Neural crest cell (in vitro differentiated cells): ENCODE data around the gene HOXA10. TPM values are rescaled to one million over a fixed set of nuclear protein-coding genes. Genes with fewer than 3 reads are reported as not detected.

ENCODE experiments used
- DNase-seq: peaks from one replicate; pipeline ENCODE4 v3.0.0; 2021; ENCODE audit warnings: low read depth, mixed read lengths, low spot score
- H3K27ac Mint-ChIP-seq: one replicate; pipeline ENCODE4 v1.8.0; 2021; ENCODE audit warnings: mild to moderate bottlenecking, mixed read lengths; ENCODE audit not compliant: unreplicated experiment
- H3K27me3 Mint-ChIP-seq: 2 replicates; pipeline ENCODE4 v1.8.0; 2021; ENCODE audit warnings: low read depth, mild to moderate bottlenecking, mixed read lengths
- H3K36me3 Mint-ChIP-seq: 2 replicates; pipeline ENCODE4 v1.8.0; 2021; ENCODE audit warnings: low read depth, mild to moderate bottlenecking, mixed read lengths
- H3K4me1 Mint-ChIP-seq: 2 replicates; pipeline ENCODE4 v1.8.0; 2021; ENCODE audit warnings: mixed read lengths
- H3K4me3 Mint-ChIP-seq: one replicate; pipeline ENCODE4 v1.8.0; 2021; ENCODE audit warnings: mild to moderate bottlenecking, mixed read lengths
- H3K9me3 Mint-ChIP-seq: 2 replicates; pipeline ENCODE4 v1.8.0; 2021; ENCODE audit warnings: mixed read lengths
- total RNA-seq: library from RNA; stranded (reverse); gene quantifications from 2 replicates; pipeline ENCODE4 v1.2.1, GENCODE V29; 2021
- TF ChIP-seq, protein P1 (sequence below): fragments of 200-600 bp; sonication (generic); conservative IDR thresholded peaks from 2 replicates; pipeline ENCODE4 v1.5.0; 2021; ENCODE audit warnings: antibody characterized with exemption, mild to moderate bottlenecking

Gene HOXA10
- total RNA-seq, 1 donor from 2014 or later = 0.35 TPM

- peak overlapping the region; percentile 25 for H3K4me3 Mint-ChIP-seq
- H3K36me3 Mint-ChIP-seq = peaks cover 4% of the 10 kb centered on the region
- H3K27me3 Mint-ChIP-seq = peaks cover 100% of the 10 kb centered on the region
- H3K27ac Mint-ChIP-seq = no peak overlapping the region
- TF ChIP-seq, protein P1, sequence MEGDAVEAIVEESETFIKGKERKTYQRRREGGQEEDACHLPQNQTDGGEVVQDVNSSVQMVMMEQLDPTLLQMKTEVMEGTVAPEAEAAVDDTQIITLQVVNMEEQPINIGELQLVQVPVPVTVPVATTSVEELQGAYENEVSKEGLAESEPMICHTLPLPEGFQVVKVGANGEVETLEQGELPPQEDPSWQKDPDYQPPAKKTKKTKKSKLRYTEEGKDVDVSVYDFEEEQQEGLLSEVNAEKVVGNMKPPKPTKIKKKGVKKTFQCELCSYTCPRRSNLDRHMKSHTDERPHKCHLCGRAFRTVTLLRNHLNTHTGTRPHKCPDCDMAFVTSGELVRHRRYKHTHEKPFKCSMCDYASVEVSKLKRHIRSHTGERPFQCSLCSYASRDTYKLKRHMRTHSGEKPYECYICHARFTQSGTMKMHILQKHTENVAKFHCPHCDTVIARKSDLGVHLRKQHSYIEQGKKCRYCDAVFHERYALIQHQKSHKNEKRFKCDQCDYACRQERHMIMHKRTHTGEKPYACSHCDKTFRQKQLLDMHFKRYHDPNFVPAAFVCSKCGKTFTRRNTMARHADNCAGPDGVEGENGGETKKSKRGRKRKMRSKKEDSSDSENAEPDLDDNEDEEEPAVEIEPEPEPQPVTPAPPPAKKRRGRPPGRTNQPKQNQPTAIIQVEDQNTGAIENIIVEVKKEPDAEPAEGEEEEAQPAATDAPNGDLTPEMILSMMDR = no peak
- peaks cover 4% of the 10 kb centered on the region for H3K4me1 Mint-ChIP-seq
- H3K9me3 Mint-ChIP-seq = no peaks in the 10 kb centered on the region
- DNase-seq = no peak
Measured at GRCh38 chr7:27205325-27206280, 31.5 kb upstream of the HOXA10 start.

DNA sequence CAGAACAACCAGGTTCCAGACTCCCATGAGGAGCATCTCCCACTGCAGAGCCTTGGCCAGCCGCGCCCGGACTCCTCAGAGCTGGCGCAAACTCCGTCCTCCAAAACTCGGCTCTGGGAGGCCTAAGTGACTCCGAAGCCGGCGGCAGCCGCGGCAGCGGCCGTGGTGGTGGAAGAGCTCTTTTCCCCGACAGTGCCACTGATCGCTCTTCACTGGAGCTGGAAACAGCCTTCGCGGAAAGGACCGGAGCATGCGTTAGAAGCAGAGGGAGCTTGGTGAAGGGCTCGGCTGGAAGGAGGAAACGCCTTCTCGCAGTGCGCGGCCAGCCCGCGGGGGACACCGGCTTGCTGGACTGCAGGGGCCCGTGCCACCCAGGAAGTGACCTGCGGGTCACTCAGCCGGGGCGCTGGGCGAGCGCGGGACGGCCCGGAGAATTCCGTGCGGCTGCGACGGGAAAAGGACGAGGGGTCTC, 30.8 kb upstream of the HOXA10 start:
- Mint-ChIP-seq H3K27ac (no peak overlapping the region), H3K9me3 (no peaks in the 10 kb centered on the region), H3K36me3 (peaks cover 4% of the 10 kb centered on the region), H3K4me1 (peaks cover 7% of the 10 kb centered on the region), H3K27me3 (peaks cover 99% of the 10 kb centered on the region), H3K4me3 (no peak overlapping the region)
- no peak for DNase-seq
- TF ChIP-seq, protein P1 = no peak

GRCh38 chr7:27203964-27204594, 30.0 kb upstream of the HOXA10 start:
- peaks cover 95% of the 10 kb centered on the region for H3K27me3 Mint-ChIP-seq
- peak overlapping the region; percentile 8 for H3K4me3 Mint-ChIP-seq
- DNase-seq = no peak
- H3K36me3 Mint-ChIP-seq = peaks cover 4% of the 10 kb centered on the region
- TF ChIP-seq, protein P1 = no peak
- H3K4me1 Mint-ChIP-seq = peaks cover 7% of the 10 kb centered on the region
- H3K27ac Mint-ChIP-seq = no peak overlapping the region
- H3K9me3 Mint-ChIP-seq = no peaks in the 10 kb centered on the region

DNA sequence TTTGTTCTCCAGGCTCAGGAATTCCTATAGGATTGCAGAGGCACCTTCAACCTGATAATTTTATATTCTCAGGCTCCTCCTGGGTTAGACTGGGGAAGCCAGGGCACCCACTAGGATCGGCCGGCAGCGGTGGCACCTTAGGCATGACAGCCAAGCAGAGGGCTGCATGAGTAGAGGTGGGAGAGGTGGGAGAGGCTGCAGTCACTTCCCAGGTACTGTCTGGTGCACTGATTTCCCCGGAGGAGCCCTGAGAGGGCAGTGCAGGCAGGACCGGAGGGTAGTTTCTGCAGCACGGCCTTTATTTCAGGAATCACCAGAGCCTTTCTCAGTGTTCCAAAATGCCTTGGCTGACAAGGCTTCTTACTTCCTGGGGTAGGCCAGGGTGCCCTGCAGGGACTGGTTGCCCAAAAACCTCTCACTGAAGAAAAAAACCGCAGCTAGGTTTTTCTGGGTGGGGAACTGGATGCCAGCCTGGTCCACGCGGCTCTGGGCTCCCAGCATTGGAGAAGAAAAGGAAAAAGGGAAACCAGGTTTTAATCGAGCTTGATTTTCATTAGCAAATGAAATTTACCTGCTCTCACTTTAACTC, 29.3 kb upstream of the HOXA10 start:
- Mint-ChIP-seq H3K27me3 (peaks cover 95% of the 10 kb centered on the region), H3K36me3 (peaks cover 4% of the 10 kb centered on the region), H3K4me3 (peak overlapping the region; percentile 12), H3K27ac (no peak overlapping the region), H3K9me3 (no peaks in the 10 kb centered on the region), H3K4me1 (peaks cover 7% of the 10 kb centered on the region)
- TF ChIP-seq, protein P1 = no peak
- no peak for DNase-seq

GRCh38 chr7:27202862-27203134, 28.7 kb upstream of the HOXA10 start:
- Mint-ChIP-seq H3K27me3 (peaks cover 95% of the 10 kb centered on the region), H3K4me1 (peaks cover 7% of the 10 kb centered on the region), H3K36me3 (peaks cover 4% of the 10 kb centered on the region), H3K9me3 (no peaks in the 10 kb centered on the region), H3K27ac (no peak overlapping the region), H3K4me3 (peak overlapping the region; percentile 12)
- DNase-seq = no peak
- TF ChIP-seq, protein P1 = no peak
